Stomach (tissue), 4 donors: Measurements from ENCODE around the gene ICAM5.

Experiments used
- EP300 ChIP-seq: sonication (generic); formaldehyde crosslinking; IDR thresholded peaks from one replicate; pipeline ENCODE4 v1.6.1; 2017; ENCODE audit warnings: antibody characterized with exemption
- POLR2A ChIP-seq, 4 donors: fragments of 450-650 bp; IDR thresholded peaks; one replicate each; pipeline ENCODE4 v1.6.1; 2016; ENCODE audit warnings: antibody characterized with exemption in 4 of 4, control low read depth in 2 of 4, mild to moderate bottlenecking in 1 of 4, moderate library complexity in 1 of 4
- TF ChIP-seq, protein P1 (sequence below), 7 experiments: fragments of 450-650 bp in 4 of 7; fragments of 200-600 bp in 3 of 7; sonication (generic) in 3 of 7; IDR thresholded peaks; one replicate each; pipeline ENCODE4 v1.5.1; 2016 to 2019; ENCODE audit warnings: antibody characterized with exemption in 7 of 7, control low read depth in 2 of 7, mild to moderate bottlenecking in 1 of 7

DNA sequence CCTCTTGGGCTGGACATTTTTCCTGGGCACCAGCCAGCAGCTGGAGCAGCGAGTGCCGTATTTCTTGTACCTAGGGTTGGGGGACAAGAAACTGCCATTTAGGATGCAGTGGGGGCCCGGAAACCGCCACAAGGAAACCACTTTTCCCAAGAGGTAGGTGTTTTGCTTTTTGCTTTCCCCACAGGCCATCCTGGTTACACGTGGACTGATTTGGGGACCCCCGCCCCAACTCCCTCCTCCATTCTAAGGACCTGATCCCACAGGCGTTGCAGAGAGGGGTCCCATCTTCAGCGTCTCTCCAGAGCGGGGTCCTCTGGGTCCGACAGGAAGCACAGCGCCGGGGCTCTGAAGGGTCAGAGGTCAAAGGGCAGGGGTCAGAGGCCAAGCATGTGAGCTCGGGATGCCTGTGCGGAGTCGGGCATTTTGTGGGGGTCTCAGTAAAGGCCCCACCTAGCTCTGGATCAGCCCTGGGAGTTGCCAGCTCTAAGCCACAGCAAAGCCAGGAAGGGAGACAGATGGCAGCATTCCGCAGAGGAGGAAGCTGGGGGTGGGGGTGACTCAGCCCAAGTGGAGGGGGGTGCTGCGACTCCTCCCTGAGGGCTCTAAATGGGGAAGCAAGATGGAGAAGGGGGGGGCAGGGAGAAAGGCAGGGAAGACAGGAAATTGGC is 15.5 kb downstream of the ICAM5 start:
- TF ChIP-seq, protein P1, sequence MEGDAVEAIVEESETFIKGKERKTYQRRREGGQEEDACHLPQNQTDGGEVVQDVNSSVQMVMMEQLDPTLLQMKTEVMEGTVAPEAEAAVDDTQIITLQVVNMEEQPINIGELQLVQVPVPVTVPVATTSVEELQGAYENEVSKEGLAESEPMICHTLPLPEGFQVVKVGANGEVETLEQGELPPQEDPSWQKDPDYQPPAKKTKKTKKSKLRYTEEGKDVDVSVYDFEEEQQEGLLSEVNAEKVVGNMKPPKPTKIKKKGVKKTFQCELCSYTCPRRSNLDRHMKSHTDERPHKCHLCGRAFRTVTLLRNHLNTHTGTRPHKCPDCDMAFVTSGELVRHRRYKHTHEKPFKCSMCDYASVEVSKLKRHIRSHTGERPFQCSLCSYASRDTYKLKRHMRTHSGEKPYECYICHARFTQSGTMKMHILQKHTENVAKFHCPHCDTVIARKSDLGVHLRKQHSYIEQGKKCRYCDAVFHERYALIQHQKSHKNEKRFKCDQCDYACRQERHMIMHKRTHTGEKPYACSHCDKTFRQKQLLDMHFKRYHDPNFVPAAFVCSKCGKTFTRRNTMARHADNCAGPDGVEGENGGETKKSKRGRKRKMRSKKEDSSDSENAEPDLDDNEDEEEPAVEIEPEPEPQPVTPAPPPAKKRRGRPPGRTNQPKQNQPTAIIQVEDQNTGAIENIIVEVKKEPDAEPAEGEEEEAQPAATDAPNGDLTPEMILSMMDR (IDR thresholded peaks at IDR 0.05), result no peak
- TF ChIP-seq EP300 (no peak), POLR2A (IDR thresholded peaks at IDR 0.05) (no peak)
